Esophagus muscularis mucosa (tissue), 4 donors: ENCODE measurements around the gene KDM7A. TPM values are rescaled to one million over a fixed set of nuclear protein-coding genes. Genes with fewer than 3 reads are reported as not detected.

ENCODE experiments used
- DNase-seq: peaks from one replicate; pipeline ENCODE4 v3.0.0-alpha.2; 2017; ENCODE audit errors: extremely low spot score
- H3K27ac ChIP-seq, 4 donors: fragments of 200-600 bp; sonication (generic); replicated peaks in 1 of 4; 1 replicate in 3 of 4; 2 replicates in 1 of 4; pipeline ENCODE4 v1.5.1; 2016 to 2019; ENCODE audit warnings: mild to moderate bottlenecking in 1 of 4
- H3K27me3 ChIP-seq, 4 donors: fragments of 200-600 bp; sonication (generic); one replicate each; pipeline versions ENCODE4 v1.5.1 to v1.6.0; 2016 to 2019
- H3K36me3 ChIP-seq, 4 donors: fragments of 200-600 bp; sonication (generic); one replicate each; pipeline ENCODE4 v1.5.1; 2016 to 2019
- H3K4me1 ChIP-seq, 4 donors: fragments of 200-600 bp; sonication (generic); one replicate each; pipeline ENCODE4 v1.5.1; 2016 to 2019
- H3K4me3 ChIP-seq, 4 donors: fragments of 200-600 bp; sonication (generic); 1 replicate in 2 of 4; 2 replicates in 2 of 4; pipeline ENCODE4 v1.5.1; 2016 to 2019; ENCODE audit warnings: mild to moderate bottlenecking in 4 of 4, moderate library complexity in 1 of 4
- H3K9me3 ChIP-seq, 4 donors: fragments of 200-600 bp; sonication (generic); 1 replicate in 3 of 4; 2 replicates in 1 of 4; pipeline ENCODE4 v1.5.1; 2016 to 2019
- CTCF ChIP-seq, 3 experiments: fragments of 200-600 bp in 2 of 3; fragments of 450-650 bp in 1 of 3; sonication (generic) in 2 of 3; IDR thresholded peaks; one replicate each; pipeline ENCODE4 v1.5.1; 2017 to 2019; ENCODE audit warnings: antibody characterized with exemption in 3 of 3, mild to moderate bottlenecking in 2 of 3, moderate library complexity in 1 of 3
- EP300 ChIP-seq: sonication (generic); formaldehyde crosslinking; IDR thresholded peaks from one replicate; pipeline ENCODE4 v1.6.1; 2017; ENCODE audit warnings: antibody characterized with exemption
- POLR2A ChIP-seq: fragments of 450-650 bp; IDR thresholded peaks from one replicate; pipeline ENCODE4 v1.6.1; 2017; ENCODE audit warnings: antibody characterized with exemption, moderate library complexity, mild to moderate bottlenecking, low read depth
- POLR2AphosphoS5 ChIP-seq, 2 donors: sonication (generic); formaldehyde crosslinking; IDR thresholded peaks; one replicate each; pipeline ENCODE4 v1.6.1; 2017; ENCODE audit warnings: antibody characterized with exemption in 2 of 2
- WGBS: methylation state at CpG from one replicate; pipeline ENCODE4 v1.1.5; 2018; 5-methylcytosine and 5-hydroxymethylcytosine counted together
- intact Hi-C: fragments of 100-400 bp; cut with DNase I; formaldehyde crosslinking; loops from one replicate; pipeline ENCODE4 v1.15.1; 2023
- total RNA-seq, 4 donors: library from RNA; depleted of rRNA; stranded (reverse); fragments of >200 nt; gene quantifications; one replicate each; pipeline versions ENCODE4 v1.1.0 to v1.2.1, GENCODE V29; 2016

Gene KDM7A
- total RNA-seq, 4 donors from 2014 or later, result 13.5 to 23.7 (median 19.5) TPM

GRCh38 chr7:140079121-140079536 lies 97.7 kb downstream of the KDM7A start:
- no peak overlapping the region for H3K4me3 ChIP-seq
- no peaks in the 10 kb centered on the region for H3K9me3 ChIP-seq
- no peaks in the 10 kb centered on the region for H3K36me3 ChIP-seq
- WGBS, result 45% methylated on average over 6 of the region's 6 CpGs
- H3K27me3 ChIP-seq, result peaks cover 0 to 8% (median 0%) of the 10 kb centered on the region in 4 donors
- H3K4me1 ChIP-seq, result no peaks in the 10 kb centered on the region
- TF ChIP-seq CTCF (IDR thresholded peaks at IDR 0.05) (peak in 1 of 3 experiments; percentile 5), EP300 (no peak)
- intact Hi-C loops, result no loop called here
- DNase-seq, result no peak
- no peak overlapping the region for H3K27ac ChIP-seq

GRCh38 chr7:140078392-140078791 lies 98.4 kb downstream of the KDM7A start:
- DNase-seq, result no peak
- no peak overlapping the region for H3K4me3 ChIP-seq
- peaks cover 0 to 8% (median 0%) of the 10 kb centered on the region in 4 donors for H3K27me3 ChIP-seq
- intact Hi-C loops, result no loop called here
- no peak for TF ChIP-seq EP300
- H3K9me3 ChIP-seq, result no peaks in the 10 kb centered on the region
- 81% methylated on average over 13 of the region's 13 CpGs for WGBS
- H3K4me1 ChIP-seq, result no peaks in the 10 kb centered on the region
- H3K27ac ChIP-seq, result no peak overlapping the region
- H3K36me3 ChIP-seq, result no peaks in the 10 kb centered on the region

GRCh38 chr7:140074780-140075179 lies 102.0 kb downstream of the KDM7A start:
- TF ChIP-seq CTCF (IDR thresholded peaks at IDR 0.05) (no peak), EP300 (no peak)
- no peaks in the 10 kb centered on the region for H3K4me1 ChIP-seq
- intact Hi-C loops, result no loop called here
- no peak for DNase-seq
- WGBS, result 78% methylated on average over 6 of the region's 6 CpGs
- no peak overlapping the region for H3K27ac ChIP-seq
- peaks cover 0 to 8% (median 0%) of the 10 kb centered on the region in 4 donors for H3K9me3 ChIP-seq
- peaks cover 0 to 8% (median 0%) of the 10 kb centered on the region in 4 donors for H3K27me3 ChIP-seq
- no peaks in the 10 kb centered on the region for H3K36me3 ChIP-seq
- no peak overlapping the region for H3K4me3 ChIP-seq

GRCh38 chr7:140070546-140070945 lies 106.2 kb downstream of the KDM7A start:
- no peak overlapping the region for H3K4me3 ChIP-seq
- TF ChIP-seq EP300, result no peak
- TF ChIP-seq POLR2A, result no peak
- TF ChIP-seq CTCF (IDR thresholded peaks at IDR 0.05), result no peak
- TF ChIP-seq POLR2AphosphoS5 (IDR thresholded peaks at IDR 0.05), result no peak
- peaks cover 0 to 1% (median 0%) of the 10 kb centered on the region in 4 donors for H3K27me3 ChIP-seq
- no peaks in the 10 kb centered on the region for H3K36me3 ChIP-seq
- H3K9me3 ChIP-seq, result peaks cover 0 to 34% (median 26%) of the 10 kb centered on the region in 4 donors
- intact Hi-C loops, result no loop called here
- no peak overlapping the region for H3K27ac ChIP-seq
- H3K4me1 ChIP-seq, result no peaks in the 10 kb centered on the region
- DNase-seq, result no peak

GRCh38 chr7:140069298-140069949 lies 107.4 kb downstream of the KDM7A start:
- 93% methylated on average over 4 of the region's 4 CpGs for WGBS
- Histone ChIP-seq H3K9me3 (peaks cover 0 to 34% (median 26%) of the 10 kb centered on the region in 4 donors), H3K36me3 (no peaks in the 10 kb centered on the region), H3K4me3 (no peak overlapping the region), H3K27me3 (no peaks in the 10 kb centered on the region), H3K27ac (no peak overlapping the region), H3K4me1 (no peaks in the 10 kb centered on the region)
- no peak for DNase-seq
- intact Hi-C loops, result no loop called here
- TF ChIP-seq POLR2A (no peak), POLR2AphosphoS5 (IDR thresholded peaks at IDR 0.05) (no peak), CTCF (IDR thresholded peaks at IDR 0.05) (no peak), EP300 (no peak)
